DOHH2 (cell line): ENCODE measurements around the gene SMC6.

ENCODE experiments used
- CTCF ChIP-seq: fragments of 200-600 bp; sonication (generic); IDR thresholded peaks from one replicate; pipeline ENCODE4 v1.5.1; 2014; ENCODE audit warnings: antibody characterized with exemption, mild to moderate bottlenecking, low read depth, low read length; ENCODE audit not compliant: poor library complexity, severe bottlenecking
- EZH2phosphoT487 ChIP-seq: fragments of 200-600 bp; sonication (generic); IDR thresholded peaks from 2 replicates; pipeline ENCODE4 v1.6.1; 2017; ENCODE audit warnings: borderline replicate concordance, mild to moderate bottlenecking, antibody characterized with exemption, low read length, moderate library complexity, mixed read lengths

- TF ChIP-seq CTCF: no peak
- no peak for TF ChIP-seq EZH2phosphoT487
Observed at GRCh38 chr2:17680119-17680518, 73.5 kb downstream of the SMC6 start.
